ENCODE data around the gene ANKEF1.
"Not testable (repeated sequence)": the region's sequence is repeated elsewhere in the genome, so short reads cannot be mapped to it uniquely, and the experiment has no call there.

ANKEF1 gene

GRCh38 chr20:10034717-10035571, at the start of gene ANKEF1:
TSS of gene ANKEF1 (plus strand) at chr20:10034987. CDS start at chr20:10038302, 3,315 bp downstream.
- peak; percentile 69 for DNase-seq (ENCODE audit: low read depth)

GRCh38 chr20:9985281-9985680, 49.5 kb upstream of the ANKEF1 start:
- DNase-seq (ENCODE audit: low read depth): no peak

- no peak for DNase-seq (ENCODE audit: low read depth)
Observed at GRCh38 chr20:9985773-9986172, 49.0 kb upstream of the ANKEF1 start.

GRCh38 chr20:9989066-9989724, 45.6 kb upstream of the ANKEF1 start:
- DNase-seq (ENCODE audit: low read depth): no peak

- DNase-seq (ENCODE audit: low read depth): no peak
Observed at GRCh38 chr20:9993137-9993536, 41.6 kb upstream of the ANKEF1 start.

GRCh38 chr20:9994676-9995075, 40.1 kb upstream of the ANKEF1 start:
- DNase-seq (ENCODE audit: low read depth): no peak

- no peak for DNase-seq (ENCODE audit: low read depth)
Observed at GRCh38 chr20:9995510-9996272, 39.1 kb upstream of the ANKEF1 start.

GRCh38 chr20:9996944-9997343, 37.8 kb upstream of the ANKEF1 start:
- no peak for DNase-seq (ENCODE audit: low read depth)

GRCh38 chr20:9999645-10000044, 35.1 kb upstream of the ANKEF1 start:
- DNase-seq (ENCODE audit: low read depth): no peak

GRCh38 chr20:10002866-10003265, 31.9 kb upstream of the ANKEF1 start:
- DNase-seq (ENCODE audit: low read depth): no peak

GRCh38 chr20:10004900-10005299, 29.9 kb upstream of the ANKEF1 start:
- no peak for DNase-seq (ENCODE audit: low read depth)

- no peak for DNase-seq (ENCODE audit: low read depth)
Observed at GRCh38 chr20:10005885-10006284, 28.9 kb upstream of the ANKEF1 start.

- no peak for DNase-seq (ENCODE audit: low read depth)
Observed at GRCh38 chr20:10006447-10007090, 28.2 kb upstream of the ANKEF1 start.

GRCh38 chr20:10007158-10007557, 27.6 kb upstream of the ANKEF1 start:
- DNase-seq (ENCODE audit: low read depth): no peak

- no peak for DNase-seq (ENCODE audit: low read depth)
Observed at GRCh38 chr20:10007747-10008146, 27.0 kb upstream of the ANKEF1 start.

- no peak for DNase-seq (ENCODE audit: low read depth)
Observed at GRCh38 chr20:10012464-10012863, 22.3 kb upstream of the ANKEF1 start.

GRCh38 chr20:10014431-10014830, 20.4 kb upstream of the ANKEF1 start:
- no peak for DNase-seq (ENCODE audit: low read depth)

GRCh38 chr20:10020937-10021336, 13.8 kb upstream of the ANKEF1 start:
- no peak for DNase-seq (ENCODE audit: low read depth)

GRCh38 chr20:10022625-10023024, 12.2 kb upstream of the ANKEF1 start:
- no peak for DNase-seq (ENCODE audit: low read depth)

- DNase-seq (ENCODE audit: low read depth): no peak
Observed at GRCh38 chr20:10023911-10024310, 10.9 kb upstream of the ANKEF1 start.

- not testable (repeated sequence) for DNase-seq (ENCODE audit: low read depth)
Observed at GRCh38 chr20:10031451-10032215, 3.2 kb upstream of the ANKEF1 start.
